HG03139 (cell line): ENCODE measurements around the gene SLC14A1.

Experiments
- ATAC-seq: cut with Tn5 transposase; IDR thresholded peaks from one replicate; pipeline ENCODE4 v1.9.1; 2021; ENCODE audit not compliant: unreplicated experiment

The SLC14A1 gene

DNA sequence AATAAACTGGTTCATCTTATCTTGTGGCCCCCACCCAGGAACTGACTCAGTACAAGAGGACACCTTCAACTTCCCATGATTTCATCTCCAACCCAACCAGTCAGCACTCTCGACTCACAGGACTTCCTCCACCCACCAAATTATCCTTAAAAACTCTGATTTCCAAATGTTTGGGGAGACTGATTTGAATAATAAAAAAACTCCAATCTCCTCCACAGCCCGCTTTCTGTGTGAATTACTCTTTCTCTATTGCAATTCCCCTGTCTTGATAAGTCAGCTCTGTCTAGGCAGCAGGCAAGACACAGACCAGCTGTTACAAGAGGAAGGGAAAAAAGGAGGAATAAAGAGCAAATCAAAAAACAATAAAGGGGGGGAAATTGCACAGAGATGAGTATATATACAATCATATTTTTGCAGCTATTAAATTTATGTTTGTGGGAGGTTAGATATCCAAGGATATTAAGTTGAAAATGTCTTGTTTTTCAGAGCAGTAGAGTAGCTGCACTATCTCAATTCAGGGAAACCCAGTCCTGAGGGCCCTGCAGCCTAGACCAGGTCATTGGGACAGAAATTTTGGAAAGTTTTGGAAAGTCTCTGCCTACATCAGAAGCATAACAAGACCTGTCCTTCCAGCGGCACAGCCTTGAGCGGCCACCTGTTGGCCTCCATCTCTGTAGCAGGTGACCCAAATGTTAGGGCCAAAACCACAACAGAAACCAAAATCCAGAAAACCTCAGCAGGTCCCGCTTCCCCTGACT is 68.7 kb downstream of the SLC14A1 start:
- no peak for ATAC-seq

DNA sequence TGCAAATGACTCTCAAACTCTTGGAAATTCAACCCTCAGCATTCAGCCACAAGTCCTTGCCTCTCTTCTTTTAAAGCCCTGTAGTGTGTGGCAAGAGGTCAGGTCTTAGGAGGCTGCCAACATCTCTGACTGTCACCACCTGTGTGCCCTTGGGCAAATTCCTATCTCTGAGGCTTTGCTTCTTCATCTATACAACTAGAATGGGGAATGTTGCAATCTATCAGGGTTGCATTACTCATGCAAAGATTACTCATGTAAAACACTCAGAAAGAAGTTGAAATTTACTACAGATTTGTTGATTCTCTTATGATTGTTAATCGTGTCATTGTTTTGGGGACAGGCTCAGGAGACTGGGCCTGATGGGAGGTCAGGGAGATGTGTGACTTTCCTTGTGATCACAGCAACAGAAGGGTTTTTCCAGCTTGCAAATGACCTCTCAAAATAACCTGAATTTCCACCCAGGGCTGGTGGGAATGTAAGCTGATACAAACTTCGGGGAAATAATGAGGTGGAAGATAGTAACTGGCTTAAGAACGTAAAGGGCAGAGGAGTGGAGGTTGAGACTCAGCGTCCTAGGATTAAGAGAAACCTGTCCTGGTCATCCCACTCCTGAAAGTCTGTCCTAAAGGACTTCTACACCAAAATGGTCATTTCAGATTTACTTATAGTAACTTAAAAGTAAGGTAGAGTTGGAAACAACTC is 69.4 kb downstream of the SLC14A1 start:
- no peak for ATAC-seq

DNA sequence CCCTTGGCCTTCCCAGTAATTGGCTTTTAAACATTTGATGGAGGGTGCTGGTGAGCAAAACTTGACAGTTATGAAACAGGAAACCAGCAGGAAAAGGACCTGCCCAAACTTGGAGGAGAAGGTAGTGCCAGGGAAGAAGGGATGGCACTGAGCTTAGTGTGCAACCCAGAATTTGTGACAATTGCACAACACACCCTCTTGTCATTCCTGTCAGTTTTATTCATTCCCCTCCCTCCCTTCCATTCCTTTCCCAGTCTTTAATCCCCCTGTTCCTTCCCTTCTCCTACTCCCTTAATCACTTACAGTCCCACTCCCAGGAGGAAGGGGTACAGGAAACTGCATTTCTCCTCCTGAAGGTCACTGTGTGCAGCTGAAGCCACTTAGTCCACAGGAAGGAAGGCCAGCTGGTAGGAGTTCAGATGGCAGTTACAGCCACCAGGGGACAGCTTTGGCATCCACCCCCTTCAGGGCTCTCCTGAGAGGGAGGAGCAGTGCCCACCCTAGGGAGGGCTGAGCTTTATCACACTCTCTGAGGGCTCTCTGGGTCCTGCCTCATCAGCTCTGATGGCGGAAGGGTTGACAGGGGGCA is 77.5 kb downstream of the SLC14A1 start:
- no peak for ATAC-seq
